Activated naive CD4-positive, alpha-beta T cell treated with anti-CD3 and anti-CD28 coated beads, Interleukin-2, amount 50 U/mL, for 24 hours (primary cell): Measurements from ENCODE around the gene SGCD.

Source experiments
- H3K27ac Mint-ChIP-seq: one replicate; pipeline ENCODE4 v1.8.0; 2021; ENCODE audit warnings: mild to moderate bottlenecking, mixed read lengths
- H3K27me3 Mint-ChIP-seq: one replicate; pipeline ENCODE4 v1.8.0; 2021; ENCODE audit warnings: mixed read lengths
- H3K36me3 Mint-ChIP-seq: one replicate; pipeline ENCODE4 v1.8.0; 2021; ENCODE audit warnings: mixed read lengths
- H3K4me1 Mint-ChIP-seq: one replicate; pipeline ENCODE4 v1.8.0; 2021; ENCODE audit warnings: mixed read lengths
- H3K4me3 Mint-ChIP-seq: one replicate; pipeline ENCODE4 v1.8.0; 2021; ENCODE audit warnings: mild to moderate bottlenecking, mixed read lengths
- H3K9me3 Mint-ChIP-seq: one replicate; pipeline ENCODE4 v1.8.0; 2021; ENCODE audit warnings: mixed read lengths

The SGCD gene

DNA sequence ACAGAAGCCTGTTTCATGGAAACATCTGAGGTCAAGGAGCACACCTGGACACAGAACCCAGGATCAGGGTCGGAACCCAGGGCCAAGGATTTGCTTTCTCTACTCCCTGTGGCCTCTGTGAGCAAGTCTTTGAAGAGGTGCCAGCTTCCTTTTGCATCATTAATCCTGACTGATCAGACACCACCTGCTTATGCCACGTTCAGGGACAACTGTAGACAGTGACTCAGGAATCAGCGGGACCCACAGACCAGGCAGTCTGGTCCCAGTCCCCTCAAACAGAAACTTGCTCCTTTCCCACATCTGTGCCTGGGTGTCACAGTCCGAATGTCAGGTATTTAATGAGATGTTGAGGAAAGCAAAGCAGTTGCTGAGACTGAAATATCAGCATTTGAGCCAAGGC, 154.8 kb downstream of the SGCD start:
- no peak overlapping the region for H3K4me3 Mint-ChIP-seq
- H3K4me1 Mint-ChIP-seq = no peaks in the 10 kb centered on the region
- H3K27ac Mint-ChIP-seq = no peak overlapping the region
- peaks cover 6% of the 10 kb centered on the region for H3K27me3 Mint-ChIP-seq
- H3K9me3 Mint-ChIP-seq = no peaks in the 10 kb centered on the region
- H3K36me3 Mint-ChIP-seq = no peaks in the 10 kb centered on the region

DNA sequence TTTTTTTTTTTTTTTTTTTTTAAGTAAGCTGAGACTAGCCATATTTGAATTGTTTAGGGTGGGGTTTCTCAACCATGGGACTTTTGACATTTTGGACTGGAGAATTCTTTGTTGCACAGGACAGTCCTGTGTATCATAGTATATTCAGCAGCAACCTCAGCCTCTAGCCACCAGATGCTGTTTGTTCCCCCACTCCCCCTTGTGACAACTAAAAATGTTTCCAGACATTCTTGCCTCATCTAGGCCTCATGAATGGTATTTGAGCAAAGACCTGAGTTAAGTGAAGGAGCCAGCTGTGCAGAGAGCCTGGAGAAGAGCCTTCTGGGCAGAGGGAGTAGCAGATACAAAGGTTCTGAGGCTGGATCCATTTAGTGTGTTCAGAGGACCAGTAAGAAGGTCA, 155.9 kb downstream of the SGCD start:
- Mint-ChIP-seq H3K36me3 (no peaks in the 10 kb centered on the region), H3K9me3 (peaks cover 6% of the 10 kb centered on the region), H3K27ac (no peak overlapping the region), H3K4me1 (no peaks in the 10 kb centered on the region), H3K27me3 (peaks cover 6% of the 10 kb centered on the region), H3K4me3 (no peak overlapping the region)

DNA sequence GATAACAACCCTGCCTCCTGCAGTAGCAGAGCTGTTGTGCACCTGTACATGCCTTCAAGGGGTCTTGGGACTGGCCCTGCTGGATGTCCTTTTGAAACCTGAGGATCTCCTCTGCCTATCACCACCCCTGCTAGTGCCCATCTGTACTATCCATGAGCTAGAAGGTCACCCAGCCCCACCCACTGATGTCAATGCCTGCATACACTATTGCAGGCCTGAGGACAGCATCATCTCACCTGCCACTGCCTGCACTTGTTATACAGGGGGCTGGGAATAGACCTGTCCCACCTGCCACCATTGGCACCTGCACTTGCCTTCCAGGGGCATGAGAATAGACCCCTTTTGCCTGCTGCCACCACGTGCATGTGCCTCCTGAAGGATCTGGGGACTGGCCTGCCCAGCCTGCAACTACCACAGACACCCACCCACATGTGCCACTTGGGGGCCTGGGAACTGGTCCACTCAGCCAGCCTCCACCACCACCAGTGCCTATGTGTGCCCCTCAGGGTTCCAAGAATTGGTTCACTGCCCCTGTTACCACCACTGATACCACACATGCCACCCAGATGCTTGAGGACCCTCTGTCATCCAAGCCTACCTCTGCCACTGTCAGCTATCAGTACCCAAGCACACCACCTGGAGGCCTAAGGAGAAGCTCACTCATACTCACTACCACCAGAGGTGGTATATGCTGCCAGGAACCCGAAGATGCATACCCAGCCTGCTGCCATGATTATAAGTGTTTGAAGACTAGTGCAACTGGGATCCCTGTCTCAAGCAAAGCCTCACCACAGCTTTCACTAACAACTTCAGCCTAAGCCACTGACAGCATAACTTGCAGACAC, 159.7 kb downstream of the SGCD start:
- no peak overlapping the region for H3K4me3 Mint-ChIP-seq
- no peaks in the 10 kb centered on the region for H3K36me3 Mint-ChIP-seq
- peaks cover 11% of the 10 kb centered on the region for H3K27me3 Mint-ChIP-seq
- peaks cover 17% of the 10 kb centered on the region for H3K9me3 Mint-ChIP-seq
- no peaks in the 10 kb centered on the region for H3K4me1 Mint-ChIP-seq
- H3K27ac Mint-ChIP-seq = no peak overlapping the region

DNA sequence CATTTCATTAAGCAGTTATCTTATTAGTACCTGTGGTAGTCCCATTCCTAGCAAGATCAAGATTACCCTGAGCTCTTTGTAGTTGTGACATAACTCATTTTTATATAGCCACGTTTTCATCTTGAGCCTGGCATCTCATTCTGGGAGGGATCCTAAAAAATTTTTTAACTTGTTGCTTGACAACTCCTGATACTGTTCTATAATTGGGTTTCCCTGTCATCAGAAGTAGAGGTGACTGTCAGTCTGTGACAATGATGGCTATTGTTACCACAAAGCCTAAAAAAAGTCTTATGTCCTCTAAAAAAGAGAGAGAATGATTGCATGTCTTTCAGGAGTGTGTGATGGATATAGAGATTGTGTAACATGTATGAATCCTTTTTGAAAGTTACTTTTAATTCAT, 164.8 kb downstream of the SGCD start:
- Mint-ChIP-seq H3K27ac (no peak overlapping the region), H3K9me3 (peaks cover 17% of the 10 kb centered on the region), H3K4me3 (no peak overlapping the region), H3K36me3 (no peaks in the 10 kb centered on the region), H3K4me1 (no peaks in the 10 kb centered on the region), H3K27me3 (peaks cover 7% of the 10 kb centered on the region)

DNA sequence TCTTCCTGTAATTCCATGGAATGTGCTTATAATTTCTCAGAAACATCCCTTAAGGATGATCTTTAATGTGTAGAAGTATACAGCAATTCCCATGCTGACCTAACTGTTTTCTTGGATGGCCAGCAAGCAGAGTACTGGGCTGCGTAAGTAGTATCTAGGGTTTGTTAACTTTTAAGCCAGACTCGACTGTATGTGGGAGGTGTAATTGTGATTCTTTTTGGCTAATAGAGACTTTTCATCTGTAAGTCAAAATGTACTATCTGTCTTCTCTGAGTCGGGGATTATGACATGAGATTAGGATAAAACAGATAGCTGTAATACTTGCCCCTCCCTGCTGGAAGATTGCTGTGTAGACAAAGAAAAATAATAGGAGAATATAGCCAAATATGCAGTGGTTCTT, 169.3 kb downstream of the SGCD start:
- Mint-ChIP-seq H3K36me3 (no peaks in the 10 kb centered on the region), H3K27ac (no peak overlapping the region), H3K4me1 (no peaks in the 10 kb centered on the region), H3K27me3 (peaks cover 12% of the 10 kb centered on the region), H3K4me3 (no peak overlapping the region), H3K9me3 (no peaks in the 10 kb centered on the region)

DNA sequence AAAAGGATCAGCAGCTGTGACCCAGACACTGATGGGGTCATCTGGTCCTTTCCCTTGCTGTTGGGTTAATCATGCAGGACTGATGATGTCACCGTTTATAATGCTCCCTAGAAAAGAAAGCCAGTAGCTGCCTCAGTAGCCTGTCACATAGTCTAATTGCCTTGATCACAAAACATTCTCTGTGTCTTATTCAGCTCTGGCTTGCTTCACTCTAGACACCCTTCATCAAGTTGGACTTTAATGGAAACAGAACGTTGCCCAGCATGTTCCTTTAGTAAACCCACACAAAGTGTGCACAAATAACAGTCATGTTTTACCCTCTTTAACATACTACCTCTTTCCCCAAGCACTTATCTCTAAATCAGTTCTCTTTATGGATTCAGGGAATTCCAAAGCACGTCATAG, 170.8 kb downstream of the SGCD start:
- Mint-ChIP-seq H3K27me3 (peaks cover 13% of the 10 kb centered on the region), H3K27ac (no peak overlapping the region), H3K36me3 (no peaks in the 10 kb centered on the region), H3K4me3 (no peak overlapping the region), H3K9me3 (no peaks in the 10 kb centered on the region), H3K4me1 (no peaks in the 10 kb centered on the region)

DNA sequence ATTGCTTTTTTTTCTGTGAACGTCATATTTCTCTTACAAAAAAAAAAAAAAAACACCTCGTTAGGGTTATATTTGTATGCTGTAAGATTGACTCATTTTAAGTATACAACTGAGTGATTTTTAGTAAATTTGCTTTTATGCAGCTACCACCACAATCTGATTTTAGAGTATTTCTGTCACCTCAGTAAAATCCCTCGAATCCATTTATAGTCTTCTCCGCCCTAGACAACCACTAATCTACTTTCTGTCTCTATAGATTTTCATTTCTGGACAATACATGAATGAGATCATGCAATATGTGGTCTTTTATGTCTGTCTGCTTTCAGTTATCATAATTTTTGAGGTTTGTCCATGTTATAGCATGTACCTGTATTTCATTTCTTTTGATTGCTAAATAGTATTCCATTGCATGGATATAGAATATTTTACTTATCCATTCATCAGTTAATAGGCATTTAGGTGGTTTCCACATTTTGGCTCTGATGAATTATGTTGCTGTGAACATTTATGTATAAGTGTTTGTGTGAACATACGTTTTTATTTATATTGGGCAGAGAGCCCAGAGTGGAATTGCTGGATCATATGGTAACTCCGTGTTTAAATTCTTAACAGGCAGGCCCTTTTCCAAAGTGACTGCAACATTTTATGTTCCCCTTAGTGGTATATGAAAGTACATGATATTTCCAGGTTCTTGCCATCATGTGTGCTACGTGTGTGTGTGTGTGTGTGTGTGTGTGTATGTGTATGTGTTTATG, 171.4 kb downstream of the SGCD start:
- Mint-ChIP-seq H3K9me3 (no peaks in the 10 kb centered on the region), H3K4me1 (no peaks in the 10 kb centered on the region), H3K4me3 (no peak overlapping the region), H3K36me3 (no peaks in the 10 kb centered on the region), H3K27ac (no peak overlapping the region), H3K27me3 (peaks cover 13% of the 10 kb centered on the region)

DNA sequence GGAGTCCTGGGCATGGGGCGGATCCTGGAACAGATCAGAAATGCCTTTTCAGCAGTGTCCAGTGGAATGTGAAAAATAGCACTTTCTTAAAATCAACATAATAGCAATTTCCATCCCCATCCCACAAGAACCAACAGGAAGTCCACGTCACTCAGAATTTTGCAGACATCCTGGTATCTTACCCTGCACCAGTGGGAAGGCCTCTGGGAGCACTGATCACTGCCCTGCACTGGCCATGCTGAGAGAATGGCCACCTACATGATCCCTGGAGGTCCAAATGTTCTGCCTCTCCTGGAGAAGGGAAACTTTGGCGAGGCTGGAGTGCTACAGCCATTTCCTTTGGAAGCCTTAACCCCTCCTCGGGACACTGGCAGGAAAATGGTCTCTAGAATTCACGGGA, 173.8 kb downstream of the SGCD start:
- no peaks in the 10 kb centered on the region for H3K9me3 Mint-ChIP-seq
- H3K36me3 Mint-ChIP-seq = no peaks in the 10 kb centered on the region

DNA sequence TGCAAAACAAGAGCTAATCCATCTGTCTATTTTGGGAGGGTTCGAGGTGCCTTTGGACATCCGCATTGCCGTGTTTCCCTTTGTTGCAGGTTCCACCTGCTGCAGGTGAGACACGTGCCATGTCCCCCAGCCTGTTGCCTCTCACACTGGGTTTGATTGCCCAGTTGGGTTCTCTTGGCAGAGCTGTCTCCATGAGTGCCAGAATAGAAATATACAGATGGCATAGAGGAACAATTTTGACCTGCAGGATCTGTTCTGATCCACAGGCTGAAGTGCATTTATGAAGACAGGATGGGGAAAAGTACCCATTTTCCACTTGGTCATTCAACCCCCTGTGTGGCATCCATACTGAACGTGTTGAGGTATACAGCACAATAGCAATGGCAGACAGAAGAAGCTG, 178.1 kb downstream of the SGCD start:
- H3K9me3 Mint-ChIP-seq = no peaks in the 10 kb centered on the region
- H3K27ac Mint-ChIP-seq = no peak overlapping the region
- H3K4me3 Mint-ChIP-seq = no peak overlapping the region
- H3K4me1 Mint-ChIP-seq = no peaks in the 10 kb centered on the region
- no peaks in the 10 kb centered on the region for H3K36me3 Mint-ChIP-seq
- peaks cover 16% of the 10 kb centered on the region for H3K27me3 Mint-ChIP-seq

More for the DNA sequence above, 173.8 kb downstream of the SGCD start:
- no peak overlapping the region for H3K4me3 Mint-ChIP-seq
- H3K27ac Mint-ChIP-seq = no peak overlapping the region
- H3K27me3 Mint-ChIP-seq = peaks cover 19% of the 10 kb centered on the region
- no peaks in the 10 kb centered on the region for H3K4me1 Mint-ChIP-seq

DNA sequence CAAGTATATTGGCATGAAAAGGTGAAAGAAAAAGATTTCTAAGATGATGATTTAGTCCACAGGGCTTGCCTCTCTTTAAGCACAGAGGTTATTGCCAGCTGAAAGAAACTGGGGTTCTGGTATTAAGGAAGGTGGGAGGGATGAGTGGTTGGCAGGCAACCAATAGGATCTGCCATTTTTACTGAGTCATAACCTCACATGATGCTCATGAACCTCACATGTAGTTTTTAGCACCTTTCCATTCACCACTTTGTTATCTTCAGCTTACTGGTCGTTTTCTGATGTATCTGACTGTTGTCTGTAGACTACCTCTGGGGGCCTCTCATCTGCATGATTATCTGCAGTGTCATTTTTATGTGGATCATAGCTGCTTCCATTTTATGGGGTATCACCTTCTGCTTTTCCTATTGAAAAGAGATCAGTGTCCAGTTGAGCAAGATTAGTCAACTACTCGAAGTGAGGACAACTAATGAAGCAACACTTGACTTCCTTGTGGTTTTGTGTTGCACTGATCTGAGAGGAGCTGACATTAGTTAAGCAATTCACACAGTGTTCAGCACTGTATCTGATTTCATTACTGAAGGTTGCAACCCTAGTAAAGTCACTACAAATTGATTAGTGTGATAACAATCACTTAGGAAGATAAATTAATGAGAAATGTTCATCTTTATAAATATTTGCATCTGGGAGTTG, 186.3 kb downstream of the SGCD start:
- Mint-ChIP-seq H3K36me3 (no peaks in the 10 kb centered on the region), H3K4me1 (no peaks in the 10 kb centered on the region), H3K4me3 (no peak overlapping the region), H3K27ac (no peak overlapping the region), H3K9me3 (peaks cover under 1% of the 10 kb centered on the region), H3K27me3 (peaks cover 12% of the 10 kb centered on the region)

DNA sequence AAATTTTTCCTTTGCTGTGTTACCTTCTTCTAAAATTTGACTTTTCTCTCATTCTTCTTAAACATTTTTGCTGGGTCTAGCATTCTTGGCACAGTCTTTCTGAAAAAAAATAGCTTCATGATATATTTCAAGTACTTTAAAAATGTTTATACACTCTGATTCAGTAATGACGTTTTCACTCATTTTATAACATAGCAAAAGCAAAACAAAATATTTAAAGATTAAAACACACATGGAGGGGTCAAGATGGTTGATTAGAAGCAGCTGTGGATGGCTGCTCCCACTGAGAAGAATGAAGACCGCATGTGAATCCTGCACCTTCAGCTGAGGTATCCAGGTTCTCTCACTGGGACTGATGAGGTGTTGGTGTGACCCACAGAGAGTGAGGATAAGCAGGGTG, 188.2 kb downstream of the SGCD start:
- H3K4me1 Mint-ChIP-seq = no peaks in the 10 kb centered on the region
- H3K27ac Mint-ChIP-seq = no peak overlapping the region
- H3K9me3 Mint-ChIP-seq = peaks cover 12% of the 10 kb centered on the region
- no peak overlapping the region for H3K4me3 Mint-ChIP-seq
- peaks cover 2% of the 10 kb centered on the region for H3K36me3 Mint-ChIP-seq
- H3K27me3 Mint-ChIP-seq = peaks cover 11% of the 10 kb centered on the region

DNA sequence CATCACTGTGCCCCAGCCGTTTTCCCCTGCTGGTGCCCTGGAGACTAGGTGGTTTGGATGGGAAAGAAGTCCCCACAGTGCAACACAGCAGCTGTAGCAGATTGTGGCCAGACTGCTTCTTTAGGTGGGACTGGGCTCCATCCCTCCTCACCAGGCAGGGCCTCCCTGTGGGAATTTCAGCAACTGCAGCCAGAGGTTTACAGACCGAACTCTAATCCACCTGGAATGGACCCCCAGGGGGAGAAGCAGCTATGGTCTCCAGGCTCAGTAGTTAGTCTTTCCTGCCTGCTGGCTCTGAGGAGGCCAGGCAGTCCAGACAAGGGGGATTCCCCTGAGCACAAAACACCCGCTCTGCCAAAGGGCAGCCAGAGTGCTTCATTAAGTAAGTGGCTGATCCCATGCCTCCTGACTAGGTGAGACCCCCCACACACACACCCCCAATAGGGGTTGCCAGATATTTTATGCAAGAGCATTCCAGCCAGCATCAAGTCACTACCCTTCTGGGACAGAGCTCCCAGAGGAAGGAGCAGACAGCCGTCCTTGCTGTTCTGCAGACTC, 188.9 kb downstream of the SGCD start:
- Mint-ChIP-seq H3K4me1 (no peaks in the 10 kb centered on the region), H3K9me3 (peaks cover 12% of the 10 kb centered on the region), H3K4me3 (no peak overlapping the region), H3K36me3 (peaks cover 2% of the 10 kb centered on the region), H3K27me3 (peaks cover 11% of the 10 kb centered on the region), H3K27ac (no peak overlapping the region)

DNA sequence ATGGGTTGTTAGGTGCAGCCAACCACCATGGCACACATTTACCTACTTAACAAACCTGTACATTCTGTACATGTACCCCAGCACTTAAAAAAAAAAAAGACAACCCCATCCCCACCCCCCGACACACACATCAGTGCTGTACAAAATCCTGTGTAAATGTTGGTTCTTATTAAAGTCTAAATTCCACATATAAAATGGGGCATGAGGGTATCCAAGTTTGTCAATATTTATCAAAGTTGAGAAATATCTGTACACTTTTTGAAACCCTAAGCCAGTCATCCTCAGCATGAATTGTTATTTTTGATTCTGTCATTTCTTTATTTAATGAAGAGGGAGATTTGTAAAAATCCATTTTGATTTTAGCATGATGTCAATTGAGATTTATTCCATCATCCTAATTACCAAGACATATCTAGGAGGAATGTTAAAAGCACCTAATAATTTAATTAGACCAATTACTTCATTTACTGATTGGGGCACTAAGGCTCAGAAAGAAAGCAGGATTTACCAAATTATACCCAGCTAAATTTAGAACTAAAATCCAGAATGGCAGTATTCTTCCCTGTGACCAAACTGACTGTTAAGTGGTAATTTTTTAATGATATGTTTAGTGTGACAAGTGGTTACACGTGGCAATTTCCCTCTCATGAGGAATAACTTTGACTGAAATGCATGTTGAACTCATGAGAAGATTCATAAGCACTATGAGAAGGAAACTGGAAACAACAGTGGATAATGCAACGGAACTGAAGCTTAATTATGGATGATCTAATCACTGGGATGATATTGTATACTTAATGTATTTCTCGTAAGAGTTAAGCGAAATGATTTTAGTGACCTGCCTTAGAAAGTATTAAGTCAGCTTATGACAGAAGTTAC, 195.9 kb downstream of the SGCD start:
- Mint-ChIP-seq H3K27me3 (peaks cover 3% of the 10 kb centered on the region), H3K9me3 (peaks cover 12% of the 10 kb centered on the region), H3K4me1 (no peaks in the 10 kb centered on the region), H3K4me3 (no peak overlapping the region), H3K36me3 (peaks cover 2% of the 10 kb centered on the region), H3K27ac (no peak overlapping the region)

DNA sequence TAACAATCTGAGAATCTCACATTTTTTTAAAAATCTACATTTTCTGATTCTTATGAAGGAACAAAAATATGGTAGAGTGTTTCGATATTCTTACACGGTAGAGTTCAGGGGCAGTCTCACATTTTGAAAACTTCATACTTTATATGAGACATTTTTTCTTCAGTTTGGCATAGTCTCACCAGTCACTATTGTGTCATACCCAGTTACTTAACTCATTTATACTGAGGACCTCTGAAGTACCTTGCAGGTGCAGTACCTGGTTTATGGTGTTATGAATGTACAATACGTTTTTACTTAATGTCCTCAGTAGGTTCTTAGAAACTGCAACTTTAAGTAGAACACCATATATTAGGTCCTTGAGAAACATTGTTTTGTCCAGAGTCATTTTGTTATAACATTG, 196.6 kb downstream of the SGCD start:
- no peaks in the 10 kb centered on the region for H3K4me1 Mint-ChIP-seq
- H3K9me3 Mint-ChIP-seq = peaks cover 8% of the 10 kb centered on the region
- peaks cover 1% of the 10 kb centered on the region for H3K27me3 Mint-ChIP-seq
- no peak overlapping the region for H3K4me3 Mint-ChIP-seq
- H3K36me3 Mint-ChIP-seq = peaks cover 2% of the 10 kb centered on the region
- H3K27ac Mint-ChIP-seq = no peak overlapping the region
